Stimulated activated CD8-positive, alpha-beta memory T cell treated with anti-CD3 and anti-CD28 coated beads, Interleukin-15, amount 100 ng/mL, for 4 hours (primary cell): ENCODE data around the gene RPF1.
"Not testable (repeated sequence)": the region's sequence is repeated elsewhere in the genome, so short reads cannot be mapped to it uniquely, and the experiment has no call there.

Source experiments
- DNase-seq, 2 donors: peaks; one replicate each; pipeline ENCODE4 v3.0.0-alpha.2; 2020; ENCODE audit warnings: low read depth in 2 of 2

The RPF1 gene

GRCh38 chr1:84478876-84479868, at the start of gene RPF1:
Gene RPF1 (plus strand): TSS chr1:84479266. CDS start chr1:84479282, 16 bp downstream.
- peak; percentile 62 to 68 for DNase-seq

DNA sequence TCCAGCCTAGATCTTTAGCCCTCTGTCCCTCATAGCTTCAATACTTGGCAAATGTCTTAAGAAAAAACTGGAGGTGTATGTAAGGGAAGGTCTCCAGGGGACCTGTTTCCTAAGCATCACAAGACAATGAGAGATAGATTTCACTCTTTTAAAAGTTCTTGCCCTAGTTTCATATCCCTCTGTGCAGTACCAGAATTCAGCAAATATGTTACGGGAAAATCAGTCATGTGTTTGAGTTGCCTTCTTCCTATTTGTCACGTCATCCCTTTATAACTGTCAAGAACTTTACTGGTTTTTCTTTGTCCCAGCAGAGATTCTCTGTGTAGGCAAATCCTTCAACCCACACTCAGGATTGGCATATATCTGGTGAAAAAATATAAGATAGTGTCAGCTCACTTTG, 48.5 kb upstream of the RPF1 start:
- DNase-seq, result no peak

GRCh38 chr1:84433258-84434080, 45.6 kb upstream of the RPF1 start:
- peak in 1 of 2 donors; percentile 21 for DNase-seq

DNA sequence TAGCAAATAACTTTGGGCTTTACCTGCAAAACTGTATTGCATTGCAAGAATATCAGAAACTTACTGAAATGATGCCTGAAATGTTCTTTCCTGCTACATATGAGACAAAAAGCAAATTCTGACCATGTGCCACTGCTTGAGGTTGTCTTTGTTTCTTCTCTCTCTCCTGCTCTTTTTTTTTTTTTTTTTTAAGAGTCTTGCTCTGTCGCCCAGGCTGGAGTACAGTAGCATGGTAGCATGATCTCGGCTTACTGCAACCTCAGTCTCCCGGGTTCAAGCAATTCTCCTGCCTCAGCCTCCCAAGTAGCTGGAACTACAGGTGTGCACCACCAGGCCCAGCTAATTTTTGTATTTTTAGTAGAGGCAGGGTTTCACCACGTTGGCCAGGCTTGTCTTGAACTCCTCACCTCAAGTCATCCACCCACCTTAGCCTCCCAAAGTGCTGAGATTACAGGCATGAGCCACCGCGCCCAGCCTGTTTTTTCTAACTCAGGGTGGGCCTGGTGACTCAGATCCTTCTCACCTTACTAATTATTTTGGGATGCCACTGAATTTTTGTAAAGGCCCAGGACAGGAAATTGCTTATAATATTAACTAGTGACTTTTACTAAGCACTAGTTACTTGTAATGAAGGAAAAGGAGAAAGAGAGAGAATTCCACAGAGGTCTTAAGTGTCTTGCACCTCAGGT, 44.8 kb upstream of the RPF1 start:
- DNase-seq, result no peak

- no peak for DNase-seq
These were observed 44.1 kb upstream of the RPF1 start for GRCh38 chr1:84434801-84435549.

DNA sequence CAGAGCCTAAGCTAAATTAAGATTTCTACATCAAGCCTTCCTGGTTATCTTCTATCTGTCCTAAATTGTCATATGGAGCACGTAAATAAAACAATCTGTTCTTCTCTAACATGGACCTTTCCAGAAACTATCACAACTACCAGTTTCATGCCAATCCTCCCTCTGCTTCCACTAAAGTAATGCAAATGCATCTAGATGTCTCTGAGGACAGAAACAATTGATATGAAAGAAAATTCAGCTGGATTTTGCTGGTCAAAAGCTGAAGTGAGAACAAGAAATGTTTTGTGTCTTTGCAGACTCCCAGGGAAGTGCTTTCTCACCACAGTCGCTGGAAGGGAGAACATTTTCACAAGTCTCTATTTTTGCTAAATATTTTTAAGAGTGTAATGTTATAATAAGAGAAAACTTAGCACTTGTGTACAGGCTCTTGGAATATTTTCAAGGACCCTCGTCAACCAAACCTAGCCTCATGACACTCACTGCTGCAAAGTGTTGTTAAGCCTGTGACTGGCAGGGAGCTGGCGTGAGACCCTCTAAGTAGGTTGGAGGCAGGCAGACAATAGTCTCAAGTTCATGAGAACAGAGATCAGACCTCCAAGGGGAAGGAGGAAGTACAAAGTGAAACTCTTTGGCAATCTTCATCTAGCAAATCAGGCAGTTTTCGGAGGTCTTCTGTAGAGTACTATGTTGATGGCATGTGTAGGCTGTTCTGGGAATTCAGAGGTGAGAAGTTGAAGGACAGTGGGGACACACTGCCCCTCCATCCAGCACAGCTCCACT, 42.0 kb upstream of the RPF1 start:
- no peak for DNase-seq

GRCh38 chr1:84442256-84442655, 36.8 kb upstream of the RPF1 start:
- no peak for DNase-seq

GRCh38 chr1:84442747-84443646, 36.1 kb upstream of the RPF1 start:
- not testable (repeated sequence) for DNase-seq

DNA sequence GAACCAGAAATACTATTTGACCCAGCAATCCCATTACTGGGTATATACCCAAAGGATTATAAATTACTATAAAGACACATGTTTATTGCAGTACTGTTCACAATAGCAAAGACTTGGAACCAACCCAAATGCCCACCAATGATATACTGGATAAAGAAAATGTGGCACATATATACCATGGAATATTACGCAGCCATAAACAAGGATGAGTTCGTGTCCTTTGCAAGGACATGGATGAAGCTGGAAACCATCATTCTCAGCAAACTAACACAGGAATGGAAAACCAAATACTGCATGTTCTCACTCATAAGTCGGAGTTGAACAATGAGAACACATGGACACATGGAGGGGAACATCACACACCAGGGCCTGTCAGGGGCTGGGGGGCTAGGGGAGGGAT, 30.4 kb upstream of the RPF1 start:
- not testable (repeated sequence) for DNase-seq

GRCh38 chr1:84450910-84451309, 28.2 kb upstream of the RPF1 start:
- no peak for DNase-seq

DNA sequence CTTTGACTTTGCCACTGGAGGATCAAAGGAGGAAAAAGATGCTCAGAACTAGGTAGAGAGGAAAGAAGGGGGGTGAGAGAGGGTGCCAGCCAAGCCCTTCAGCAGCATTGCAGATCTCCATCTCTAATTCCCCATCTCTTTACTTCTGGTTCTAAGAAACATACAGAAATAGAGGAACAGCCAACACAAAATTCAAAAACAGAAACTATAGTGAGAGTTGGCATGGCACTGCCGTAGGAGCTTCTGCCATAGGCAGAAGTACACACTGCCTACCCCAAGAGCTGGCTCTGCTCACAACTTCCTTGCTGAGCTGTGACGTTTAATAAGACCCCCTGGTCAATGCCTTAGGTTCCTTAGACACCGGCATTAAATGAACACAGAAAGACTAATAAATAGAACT, 26.6 kb upstream of the RPF1 start:
- no peak for DNase-seq

- no peak for DNase-seq
These were observed 16.9 kb upstream of the RPF1 start for GRCh38 chr1:84462118-84462517.

DNA sequence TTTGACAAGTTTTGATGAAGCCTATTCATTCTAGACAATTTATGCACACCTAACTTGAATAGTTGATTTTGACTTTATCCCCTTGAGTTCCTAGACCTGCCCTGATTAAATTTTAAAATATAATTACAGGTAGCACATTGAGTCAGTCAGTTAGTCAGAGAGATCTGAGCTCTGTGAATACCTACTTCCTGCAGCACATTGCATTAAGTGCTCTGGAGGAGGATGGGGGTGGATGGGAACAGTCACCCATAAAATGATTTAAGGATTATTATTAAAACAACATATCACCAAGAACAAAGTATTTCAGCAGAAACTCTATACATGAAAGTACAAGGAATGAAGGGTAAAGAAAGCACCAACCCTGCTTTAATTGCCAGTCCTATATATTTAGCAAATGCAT, 11.8 kb upstream of the RPF1 start:
- no peak for DNase-seq

DNA sequence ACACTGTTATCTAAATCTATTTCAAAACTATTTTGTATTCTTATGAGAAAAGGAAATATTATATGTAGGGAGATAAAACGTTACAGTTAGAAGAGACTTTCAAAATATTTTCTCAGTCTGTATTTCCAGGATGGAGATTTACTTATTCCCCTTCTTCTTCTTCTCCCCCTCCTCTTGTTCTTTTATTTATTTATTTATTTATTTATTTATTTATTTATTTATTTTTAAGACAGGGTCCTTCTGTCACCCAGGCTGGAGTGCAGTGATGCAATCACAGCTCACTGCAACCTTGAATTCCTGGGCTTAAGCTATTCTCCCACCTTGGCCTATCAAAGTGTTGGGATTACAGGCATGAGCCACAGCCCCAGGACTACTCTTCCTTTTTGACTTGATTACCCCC, 2.8 kb upstream of the RPF1 start:
- no peak for DNase-seq

- no peak for DNase-seq
These were observed 932 bp downstream of the RPF1 start for GRCh38 chr1:84479998-84480397.

DNA sequence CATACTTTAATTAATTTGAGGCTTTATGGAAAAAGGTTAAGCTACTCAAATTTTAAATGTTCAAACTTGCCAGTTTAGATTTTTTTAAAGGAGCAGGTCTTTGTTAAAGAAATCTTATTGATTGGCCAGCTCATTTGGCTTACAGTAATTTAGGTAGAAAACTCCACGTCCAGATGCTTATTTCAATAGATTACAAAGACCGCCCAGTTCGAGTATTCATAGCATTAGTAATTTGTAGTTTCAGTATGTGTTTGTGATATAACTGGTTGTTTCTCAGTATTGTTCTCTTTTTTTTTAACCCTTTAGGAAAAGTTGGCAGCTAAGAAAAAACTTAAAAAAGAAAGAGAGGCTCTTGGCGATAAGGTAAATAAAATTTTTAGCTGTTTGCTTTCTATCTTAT, 1.6 kb downstream of the RPF1 start:
- no peak for DNase-seq

DNA sequence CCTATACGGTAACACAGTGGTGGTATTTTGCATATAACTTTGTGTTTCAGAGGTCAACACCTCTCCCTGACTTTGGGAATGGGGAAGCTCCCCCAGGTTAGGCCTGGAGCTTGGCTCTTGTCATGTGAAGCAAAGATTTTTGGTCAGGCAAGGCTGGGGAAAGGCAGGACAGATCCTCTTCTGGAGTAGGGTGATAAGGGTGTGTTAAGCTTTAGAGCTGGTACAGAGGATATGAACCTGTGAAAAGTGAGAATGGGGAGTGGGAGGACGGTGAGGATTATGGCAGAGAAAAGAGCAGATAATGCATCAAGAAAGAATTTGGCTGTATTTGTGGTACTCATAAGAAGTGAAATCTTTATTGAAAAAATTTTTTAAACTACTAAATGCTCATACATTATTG, 2.3 kb downstream of the RPF1 start:
- no peak for DNase-seq

DNA sequence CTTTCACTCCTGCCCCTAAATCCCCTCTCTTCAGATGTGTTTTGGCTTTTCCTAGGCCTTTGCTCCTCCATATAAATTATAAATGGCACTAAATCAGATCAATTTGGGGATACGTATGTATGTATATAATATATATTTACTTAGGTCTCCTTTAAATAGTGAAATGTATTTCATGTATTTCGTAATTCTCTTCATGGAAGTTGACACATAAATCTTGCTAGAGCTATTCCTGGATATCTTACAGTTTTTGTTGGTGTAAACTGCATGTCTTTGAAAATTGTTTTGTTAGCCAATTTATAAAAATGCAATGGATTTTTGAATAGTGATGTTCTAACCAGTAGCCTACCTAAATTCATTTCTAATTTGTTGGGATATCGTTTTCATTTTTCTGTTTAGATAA, 9.0 kb downstream of the RPF1 start:
- DNase-seq, result no peak

- no peak for DNase-seq
These were observed 10.7 kb downstream of the RPF1 start for GRCh38 chr1:84489766-84490165.

DNA sequence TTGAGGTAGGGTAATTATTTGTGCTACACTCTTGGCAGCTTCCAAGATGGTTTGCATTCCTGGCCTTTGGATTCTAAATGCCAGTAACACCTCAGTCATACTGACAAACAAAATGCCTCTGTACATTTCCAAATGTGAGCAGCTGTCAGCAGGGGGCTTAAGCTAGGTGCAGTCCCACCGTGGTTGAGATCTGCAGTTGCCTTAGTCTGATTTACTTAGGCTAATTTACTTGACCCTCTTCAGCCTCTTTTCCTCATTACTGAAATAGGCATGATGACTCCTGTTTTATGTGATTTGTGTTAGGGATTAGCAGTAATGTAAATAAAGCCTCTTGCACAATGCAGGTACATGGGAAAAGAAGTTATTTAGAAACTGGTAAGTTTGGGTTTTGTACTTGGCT, 13.7 kb downstream of the RPF1 start:
- no peak for DNase-seq
